Measurements from ENCODE around the gene MOGAT2. TPM values are rescaled to one million over a fixed set of nuclear protein-coding genes. Genes with fewer than 3 reads are reported as not detected.

Gene MOGAT2
- total and polyA plus RNA-seq, 2 donors (not counting 1 experiment from before 2014, with no cell fraction given) = not detected

DNA sequence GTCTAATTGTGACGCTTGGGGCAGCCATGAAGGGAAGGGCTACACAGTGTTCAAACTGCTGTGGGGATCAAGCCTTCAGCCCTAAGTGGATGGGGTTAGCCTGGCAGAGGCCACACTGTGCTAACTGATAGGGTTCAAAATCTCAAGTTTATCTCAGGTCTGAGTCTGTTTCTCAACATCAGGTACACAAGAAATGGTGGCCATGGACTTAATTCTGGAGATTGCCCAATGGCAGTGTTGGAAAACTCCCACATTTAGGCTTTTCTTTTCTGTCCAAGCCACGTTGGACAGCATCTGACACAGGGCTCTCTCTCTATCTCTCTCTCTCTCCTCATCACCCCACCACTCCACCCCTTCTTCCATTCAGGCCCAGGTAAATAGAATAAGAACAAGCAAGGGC, 40.0 kb downstream of the MOGAT2 start:
- H3K27ac ChIP-seq (ENCODE audit: insufficient read depth, low read length) = no peak overlapping the region
- no peak overlapping the region for H3K4me2 ChIP-seq (ENCODE audit: extremely low read depth, insufficient read depth, low read length)
- H3K9ac ChIP-seq (ENCODE audit: insufficient read depth, low read length) = no peak overlapping the region
- no peak for TF ChIP-seq EZH2 (IDR thresholded peaks at IDR 0.05; ENCODE audit: low read length, missing control alignments)
- TF ChIP-seq, protein P1, sequence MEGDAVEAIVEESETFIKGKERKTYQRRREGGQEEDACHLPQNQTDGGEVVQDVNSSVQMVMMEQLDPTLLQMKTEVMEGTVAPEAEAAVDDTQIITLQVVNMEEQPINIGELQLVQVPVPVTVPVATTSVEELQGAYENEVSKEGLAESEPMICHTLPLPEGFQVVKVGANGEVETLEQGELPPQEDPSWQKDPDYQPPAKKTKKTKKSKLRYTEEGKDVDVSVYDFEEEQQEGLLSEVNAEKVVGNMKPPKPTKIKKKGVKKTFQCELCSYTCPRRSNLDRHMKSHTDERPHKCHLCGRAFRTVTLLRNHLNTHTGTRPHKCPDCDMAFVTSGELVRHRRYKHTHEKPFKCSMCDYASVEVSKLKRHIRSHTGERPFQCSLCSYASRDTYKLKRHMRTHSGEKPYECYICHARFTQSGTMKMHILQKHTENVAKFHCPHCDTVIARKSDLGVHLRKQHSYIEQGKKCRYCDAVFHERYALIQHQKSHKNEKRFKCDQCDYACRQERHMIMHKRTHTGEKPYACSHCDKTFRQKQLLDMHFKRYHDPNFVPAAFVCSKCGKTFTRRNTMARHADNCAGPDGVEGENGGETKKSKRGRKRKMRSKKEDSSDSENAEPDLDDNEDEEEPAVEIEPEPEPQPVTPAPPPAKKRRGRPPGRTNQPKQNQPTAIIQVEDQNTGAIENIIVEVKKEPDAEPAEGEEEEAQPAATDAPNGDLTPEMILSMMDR (conservative IDR thresholded peaks at IDR 0.05 in 1 of 2, IDR thresholded peaks at IDR 0.05 in 1 of 2; ENCODE audit: low read depth in 1 of 2, low read length in 2 of 2) = no peak
- no peak for DNase-seq (ENCODE audit: low read depth in 2 of 2)
- peaks cover 4% of the 10 kb centered on the region for H3K27me3 ChIP-seq (ENCODE audit: control insufficient read depth, insufficient read depth, low read length)
- H3K4me3 ChIP-seq (replicated peaks in 1 of 4; ENCODE audit: control extremely low read depth in 1 of 4, insufficient read depth in 1 of 4, low read depth in 3 of 4, low read length in 4 of 4) = no peak overlapping the region
- no peak overlapping the region for H2AFZ ChIP-seq (ENCODE audit: low read length)
- no peaks in the 10 kb centered on the region for H3K4me1 ChIP-seq (ENCODE audit: control insufficient read depth, extremely low read depth, insufficient read depth, low read length)
- H3K9me3 ChIP-seq (ENCODE audit: control insufficient read depth, insufficient read depth, low read depth, low read length) = no peaks in the 10 kb centered on the region
- H3K79me2 ChIP-seq (ENCODE audit: control insufficient read depth, insufficient read depth, low read length) = no peaks in the 10 kb centered on the region
- no peaks in the 10 kb centered on the region for H3K36me3 ChIP-seq (ENCODE audit: control insufficient read depth, insufficient read depth, low read length)
- H4K20me1 ChIP-seq (ENCODE audit: control insufficient read depth, extremely low read depth, insufficient read depth, low read length) = no peaks in the 10 kb centered on the region

DNA sequence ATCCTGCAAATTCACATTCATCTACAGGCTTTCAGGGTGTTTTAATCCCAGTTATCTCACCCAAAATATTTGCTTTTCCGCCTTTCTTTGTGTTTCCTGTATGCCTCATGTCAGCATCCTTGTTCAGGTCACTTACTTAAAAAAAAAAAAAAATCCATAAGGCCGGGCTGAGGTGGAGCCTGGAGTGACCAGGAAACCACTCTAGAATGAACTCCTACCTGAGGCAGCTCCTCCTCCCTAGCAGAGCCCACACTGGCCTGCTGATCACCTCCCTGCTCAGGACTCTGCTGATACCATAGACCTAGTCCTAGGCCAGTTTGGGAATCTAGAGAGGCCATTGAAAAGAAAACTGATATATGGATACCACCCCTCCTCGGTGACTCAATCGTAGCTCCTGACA, 42.2 kb downstream of the MOGAT2 start:
- no peak for DNase-seq (ENCODE audit: low read depth in 2 of 2)
- H3K4me1 ChIP-seq (ENCODE audit: control insufficient read depth, extremely low read depth, insufficient read depth, low read length) = no peaks in the 10 kb centered on the region
- TF ChIP-seq EZH2 (IDR thresholded peaks at IDR 0.05; ENCODE audit: low read length, missing control alignments) = no peak
- TF ChIP-seq, protein P1 (conservative IDR thresholded peaks at IDR 0.05 in 1 of 2, IDR thresholded peaks at IDR 0.05 in 1 of 2; ENCODE audit: low read depth in 1 of 2, low read length in 2 of 2) = no peak
- H4K20me1 ChIP-seq (ENCODE audit: control insufficient read depth, extremely low read depth, insufficient read depth, low read length) = no peaks in the 10 kb centered on the region
- H2AFZ ChIP-seq (ENCODE audit: low read length) = no peak overlapping the region
- H3K27me3 ChIP-seq (ENCODE audit: control insufficient read depth, insufficient read depth, low read length) = peaks cover 6% of the 10 kb centered on the region
- H3K79me2 ChIP-seq (ENCODE audit: control insufficient read depth, insufficient read depth, low read length) = no peaks in the 10 kb centered on the region
- H3K4me2 ChIP-seq (ENCODE audit: extremely low read depth, insufficient read depth, low read length) = no peak overlapping the region
- H3K36me3 ChIP-seq (ENCODE audit: control insufficient read depth, insufficient read depth, low read length) = no peaks in the 10 kb centered on the region
- no peaks in the 10 kb centered on the region for H3K9me3 ChIP-seq (ENCODE audit: control insufficient read depth, insufficient read depth, low read depth, low read length)
- H3K27ac ChIP-seq (ENCODE audit: insufficient read depth, low read length) = no peak overlapping the region
- no peak overlapping the region for H3K4me3 ChIP-seq (replicated peaks in 1 of 4; ENCODE audit: control extremely low read depth in 1 of 4, insufficient read depth in 1 of 4, low read depth in 3 of 4, low read length in 4 of 4)
- no peak overlapping the region for H3K9ac ChIP-seq (ENCODE audit: insufficient read depth, low read length)

DNA sequence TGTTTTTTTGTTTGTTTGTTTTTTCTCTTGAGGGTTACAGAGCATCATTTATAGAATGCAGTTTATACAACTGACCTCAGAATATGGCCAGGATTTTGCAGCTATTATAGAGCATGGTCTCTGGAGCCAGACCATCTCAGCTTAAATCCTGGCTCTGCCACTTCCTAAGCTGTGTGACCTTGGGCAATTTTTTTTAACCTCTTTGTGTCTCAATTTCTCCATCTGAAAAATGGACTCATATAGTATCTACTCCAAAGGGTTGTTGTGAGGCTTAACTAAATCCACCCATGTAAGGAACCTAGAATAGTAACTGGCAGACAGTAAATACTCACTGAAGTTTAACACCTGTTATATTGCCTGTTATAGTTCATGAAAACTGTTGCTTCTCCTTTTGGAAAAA, 42.6 kb downstream of the MOGAT2 start:
- no peaks in the 10 kb centered on the region for H3K4me1 ChIP-seq (ENCODE audit: control insufficient read depth, extremely low read depth, insufficient read depth, low read length)
- peaks cover 6% of the 10 kb centered on the region for H3K27me3 ChIP-seq (ENCODE audit: control insufficient read depth, insufficient read depth, low read length)
- no peak for DNase-seq (ENCODE audit: low read depth in 2 of 2)
- no peaks in the 10 kb centered on the region for H3K36me3 ChIP-seq (ENCODE audit: control insufficient read depth, insufficient read depth, low read length)
- H3K79me2 ChIP-seq (ENCODE audit: control insufficient read depth, insufficient read depth, low read length) = no peaks in the 10 kb centered on the region
- H2AFZ ChIP-seq (ENCODE audit: low read length) = no peak overlapping the region
- H3K9me3 ChIP-seq (ENCODE audit: control insufficient read depth, insufficient read depth, low read depth, low read length) = no peaks in the 10 kb centered on the region
- TF ChIP-seq EZH2 (IDR thresholded peaks at IDR 0.05; ENCODE audit: low read length, missing control alignments) = no peak
- TF ChIP-seq, protein P1 (conservative IDR thresholded peaks at IDR 0.05 in 1 of 2, IDR thresholded peaks at IDR 0.05 in 1 of 2; ENCODE audit: low read depth in 1 of 2, low read length in 2 of 2) = no peak
- no peak overlapping the region for H3K9ac ChIP-seq (ENCODE audit: insufficient read depth, low read length)
- H3K27ac ChIP-seq (ENCODE audit: insufficient read depth, low read length) = no peak overlapping the region
- H3K4me3 ChIP-seq (replicated peaks in 1 of 4; ENCODE audit: control extremely low read depth in 1 of 4, insufficient read depth in 1 of 4, low read depth in 3 of 4, low read length in 4 of 4) = no peak overlapping the region
- H3K4me2 ChIP-seq (ENCODE audit: extremely low read depth, insufficient read depth, low read length) = no peak overlapping the region
- no peaks in the 10 kb centered on the region for H4K20me1 ChIP-seq (ENCODE audit: control insufficient read depth, extremely low read depth, insufficient read depth, low read length)

All from fibroblast of lung (primary cell).